Psoas muscle (tissue), 8 donors: ENCODE results near the gene BNIP3. TPM values are rescaled to one million over a fixed set of nuclear protein-coding genes. Genes with fewer than 3 reads are reported as not detected.

Experiments
- ATAC-seq, 4 donors: fragments of 200-7000 bp; cut with Tn5 transposase; one replicate each; pipeline ENCODE4 v1.9.1; 2020; ENCODE audit warnings: moderate library complexity in 3 of 4, mild to moderate bottlenecking in 2 of 4
- DNase-seq, 2 donors: peaks; one replicate each; pipeline ENCODE4 v3.0.0-alpha.2; 2020
- H3K27ac ChIP-seq: fragments of 200-600 bp; one replicate; pipeline ENCODE4 v1.8.0; 2022
- H3K27me3 ChIP-seq, 3 donors: fragments of 200-600 bp in 1 of 3; one replicate each; pipeline versions ENCODE4 v1.6.1 to v1.8.0; 2013 to 2022; ENCODE audit warnings: low read length in 2 of 3, mild to moderate bottlenecking in 2 of 3, moderate library complexity in 1 of 3; ENCODE audit not compliant: insufficient read depth in 3 of 3
- H3K36me3 ChIP-seq, 2 donors: fragments of 200-600 bp in 1 of 2; one replicate each; pipeline versions ENCODE4 v1.6.1 to v1.8.0; 2013 to 2022; ENCODE audit warnings: low read depth in 1 of 2, mild to moderate bottlenecking in 1 of 2, moderate library complexity in 1 of 2; ENCODE audit not compliant: insufficient read depth in 1 of 2
- H3K4me1 ChIP-seq: fragments of 200-600 bp; one replicate; pipeline ENCODE4 v1.8.0; 2022
- H3K4me3 ChIP-seq: fragments of 200-600 bp; one replicate; pipeline ENCODE4 v1.8.0; 2022; ENCODE audit warnings: mild to moderate bottlenecking
- H3K9me3 ChIP-seq: fragments of 200-600 bp; one replicate; pipeline ENCODE4 v1.8.0; 2022
- CTCF ChIP-seq: fragments of 200-600 bp; IDR thresholded peaks from one replicate; pipeline ENCODE4 v1.8.0; 2022; ENCODE audit warnings: antibody characterized with exemption
- WGBS, 3 donors: extraction: QIAGEN DNeasy Blood & Tissue Kit; methylation state at CpG; one replicate each; pipeline versions ENCODE4 v1.1.6 to v1.1.7; 2013; 5-methylcytosine and 5-hydroxymethylcytosine counted together
- intact Hi-C, 2 donors: fragments of 100-400 bp; cut with DNase I; formaldehyde crosslinking; loops; one replicate each; pipeline versions ENCODE4 v1.11.0 to v1.14.2; 2022
- polyA plus RNA-seq, 3 donors: library from polyadenylated mRNA; stranded (reverse); fragments of 200-250 nt; gene quantifications; one replicate each; pipeline ENCODE4 v1.2.3, GENCODE V29; 2013
- total RNA-seq, 4 donors: library from RNA; stranded (reverse); fragmentation: NEBNext Ultra II Directional in 2 of 4; extraction: Animal tissue kit (Norgen Biotek cat#: 25700) in 2 of 4; gene quantifications; one replicate each; pipeline versions ENCODE4 v1.2.1 to v1.2.4, GENCODE V29; 2021 to 2023
- donor health status: healthy with polysubstance abuse.
- donor health status: DM: no; HTN: no; CAD: no; lungs with moderate emphysema.
- donor health status: Bipolar disorder and iron deficiency.
- donor health status: healthy.
- donor health status: DM: yes; HTN: yes; CAD: no.
- donor health status: DM: no; HTN: no; CAD: no.
- donor health status: DM: no; HTN: no; CAD: no.
- donor health status: DM: yes; HTN: yes; CAD: no.

Gene BNIP3
- total and polyA plus RNA-seq, 7 donors: 85.9 to 210 (median 149) TPM

GRCh38 chr10:132023092-132023811 is 41.5 kb upstream of the BNIP3 start:
- Histone ChIP-seq H3K27me3 (peaks cover 0 to 22% (median 0%) of the 10 kb centered on the region in 3 donors), H3K4me3 (peak overlapping the region; percentile 63), H3K4me1 (no peaks in the 10 kb centered on the region), H3K27ac (no peak overlapping the region), H3K9me3 (no peaks in the 10 kb centered on the region), H3K36me3 (no peaks in the 10 kb centered on the region)
- DNase-seq (peak; percentile 84 to 92), ATAC-seq (peak; percentile 93 to 99 (median 96))
- TF ChIP-seq CTCF: peak; percentile 94
- 9 to 15% (median 11%) methylated on average over 36 of the region's 36 CpGs for WGBS, 3 donors
- intact Hi-C loops: loop anchor here (1.0 to 2.0 kb wide), 3 partner anchors 42 to 138 kb away; partner anchors contain the start of gene BNIP3 (in 1 of the 2)

- H3K27ac ChIP-seq: no peak overlapping the region
- intact Hi-C loops: loop anchor here (2.0 kb wide), 2 partner anchors 41 to 135 kb away; partner anchors contain the start of gene BNIP3 (in 1 of the 2)
- no peaks in the 10 kb centered on the region for H3K36me3 ChIP-seq
- H3K4me3 ChIP-seq: no peak overlapping the region
- peaks cover 0 to 13% (median 0%) of the 10 kb centered on the region in 3 donors for H3K27me3 ChIP-seq
- ATAC-seq (no peak), DNase-seq (peak in 1 of 2 donors; percentile 46)
- WGBS, 3 donors: 85 to 89% (median 87%) methylated on average over 18 of the region's 18 CpGs
- H3K9me3 ChIP-seq: no peaks in the 10 kb centered on the region
- no peak for TF ChIP-seq CTCF
- H3K4me1 ChIP-seq: no peaks in the 10 kb centered on the region
Measured at GRCh38 chr10:132022241-132022640, 40.5 kb upstream of the BNIP3 start.

- no peak overlapping the region for H3K27ac ChIP-seq
- H3K4me3 ChIP-seq: no peak overlapping the region
- no peak for ATAC-seq
- peaks cover 0 to 12% (median 0%) of the 10 kb centered on the region in 3 donors for H3K27me3 ChIP-seq
- 84 to 88% (median 86%) methylated on average over 14 to 16 of the region's 16 CpGs for WGBS, 3 donors
- TF ChIP-seq CTCF: no peak
- intact Hi-C loops: loop anchor here (2.0 kb wide), 2 partner anchors 41 to 135 kb away; partner anchors contain the start of gene BNIP3 (in 1 of the 2)
- H3K9me3 ChIP-seq: no peaks in the 10 kb centered on the region
- H3K36me3 ChIP-seq: no peaks in the 10 kb centered on the region
- DNase-seq: peak in 1 of 2 donors; percentile 47
- H3K4me1 ChIP-seq: no peaks in the 10 kb centered on the region
Measured at GRCh38 chr10:132021504-132022143, 39.9 kb upstream of the BNIP3 start.

GRCh38 chr10:132021046-132021445 is 39.3 kb upstream of the BNIP3 start:
- Histone ChIP-seq H3K36me3 (no peaks in the 10 kb centered on the region), H3K4me3 (no peak overlapping the region), H3K9me3 (no peaks in the 10 kb centered on the region), H3K27me3 (peaks cover 0 to 12% (median 0%) of the 10 kb centered on the region in 3 donors), H3K4me1 (no peaks in the 10 kb centered on the region), H3K27ac (no peak overlapping the region)
- WGBS, 3 donors: 93 to 95% (median 95%) methylated on average over 24 of the region's 24 CpGs
- no peak for ATAC-seq
- DNase-seq: no peak
- intact Hi-C loops: no loop called here
- no peak for TF ChIP-seq CTCF
